ENCODE data around the gene SFT2D2.
"Not testable (repeated sequence)": the region's sequence is repeated elsewhere in the genome, so short reads cannot be mapped to it uniquely, and the experiment has no call there.

Gene SFT2D2

DNA sequence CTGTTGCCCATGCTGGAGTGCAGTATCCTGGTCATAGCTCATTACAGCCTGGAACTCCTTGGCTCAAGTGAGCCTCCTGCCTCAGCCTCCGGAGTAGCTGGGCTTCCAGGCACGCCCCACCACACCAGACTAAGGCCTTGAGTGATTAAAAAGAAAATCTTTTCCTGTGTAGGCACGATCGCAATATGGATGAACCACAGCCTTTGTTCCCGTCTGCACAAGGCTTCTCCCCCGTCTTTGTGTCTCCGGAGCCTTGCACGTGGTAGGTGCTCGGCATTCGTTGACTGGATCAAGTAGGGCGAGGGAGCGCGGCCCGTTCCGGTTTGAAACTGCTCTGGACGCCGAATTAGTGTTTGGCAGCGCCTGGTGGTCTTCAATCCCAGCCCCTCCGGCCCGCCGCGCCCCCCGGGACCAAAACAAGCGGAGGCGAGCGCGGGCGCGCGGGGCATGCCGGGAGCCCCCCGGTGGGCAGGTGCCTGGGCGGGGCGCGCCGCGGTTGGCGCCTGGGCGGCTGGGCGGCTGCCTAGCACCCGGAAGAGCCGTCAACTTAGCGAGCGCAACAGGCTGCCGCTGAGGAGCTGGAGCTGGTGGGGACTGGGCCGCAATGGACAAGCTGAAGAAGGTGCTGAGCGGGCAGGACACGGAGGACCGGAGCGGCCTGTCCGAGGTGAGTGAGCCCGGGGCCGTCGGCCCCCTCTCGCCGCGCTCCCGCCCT lies at the start of gene SFT2D2:
SFT2D2 (plus strand) TSS at position 529 of the 715 bp plus-strand sequence; CDS start at position 605, 76 bp downstream.
- DNase-seq (ENCODE audit: low spot score): peak; percentile 87

DNA sequence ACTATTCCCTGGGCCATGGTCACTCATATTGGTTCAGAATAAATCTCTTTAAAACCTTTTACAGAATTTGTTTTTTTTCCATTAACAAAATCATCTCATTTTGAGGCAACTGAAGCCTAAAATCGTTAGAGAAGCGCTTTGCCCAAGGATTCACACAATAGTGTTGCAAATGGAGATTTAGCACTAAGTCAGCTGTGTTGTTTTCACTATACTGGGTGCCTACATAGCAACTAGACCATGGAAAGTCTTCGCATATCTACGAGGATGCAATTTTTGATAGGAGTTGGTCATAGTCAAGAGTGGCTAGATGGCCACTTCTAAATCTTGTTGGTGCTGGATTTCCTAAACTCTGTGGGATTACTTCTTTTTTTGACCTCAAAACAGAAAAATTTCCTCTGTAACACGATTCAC lies 47.6 kb upstream of the SFT2D2 start:
- no peak for DNase-seq (ENCODE audit: low spot score)

DNA sequence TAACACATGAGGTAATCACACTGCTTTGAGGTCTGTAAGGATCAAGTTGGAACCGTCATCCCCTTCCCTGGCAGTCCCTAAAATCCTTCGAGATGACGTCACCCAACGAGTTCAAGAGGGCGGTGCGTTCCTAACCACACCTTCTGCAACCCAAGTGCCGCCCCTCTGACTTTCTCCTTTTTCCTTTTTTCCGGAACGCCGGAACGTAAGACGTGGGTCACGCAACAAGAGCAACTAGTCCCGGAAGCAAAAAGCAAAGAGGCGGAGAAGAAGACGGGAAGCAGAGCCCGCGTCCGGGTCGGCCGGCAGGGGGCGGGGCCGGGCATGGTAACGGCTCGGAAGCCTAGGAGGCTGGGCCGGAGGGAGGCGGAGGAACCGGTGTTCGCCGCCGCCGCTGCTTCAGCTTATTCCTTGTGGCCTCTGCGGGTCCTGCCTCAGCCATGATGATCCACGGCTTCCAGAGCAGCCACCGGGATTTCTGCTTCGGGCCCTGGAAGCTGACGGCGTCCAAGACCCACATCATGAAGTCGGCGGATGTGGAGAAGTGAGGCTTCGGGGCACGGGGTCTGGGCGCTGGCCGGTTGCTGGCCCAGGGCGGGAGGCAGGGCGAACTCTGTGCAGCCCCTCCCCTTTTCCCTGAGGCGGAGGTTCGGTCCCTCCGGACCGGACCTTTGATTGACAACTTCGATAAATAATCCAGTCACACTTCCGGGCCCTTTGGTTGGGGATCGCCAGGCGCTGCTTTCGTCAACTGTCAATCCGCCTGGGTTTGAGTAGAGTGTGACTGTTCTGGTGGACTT lies 47.0 kb upstream of the SFT2D2 start, which contains the start of gene TIPRL:
TIPRL (plus strand) TSS at position 325 of the 800 bp plus-strand sequence; CDS start at position 441, 116 bp downstream.
- DNase-seq (ENCODE audit: low spot score): peak; percentile 97

DNA sequence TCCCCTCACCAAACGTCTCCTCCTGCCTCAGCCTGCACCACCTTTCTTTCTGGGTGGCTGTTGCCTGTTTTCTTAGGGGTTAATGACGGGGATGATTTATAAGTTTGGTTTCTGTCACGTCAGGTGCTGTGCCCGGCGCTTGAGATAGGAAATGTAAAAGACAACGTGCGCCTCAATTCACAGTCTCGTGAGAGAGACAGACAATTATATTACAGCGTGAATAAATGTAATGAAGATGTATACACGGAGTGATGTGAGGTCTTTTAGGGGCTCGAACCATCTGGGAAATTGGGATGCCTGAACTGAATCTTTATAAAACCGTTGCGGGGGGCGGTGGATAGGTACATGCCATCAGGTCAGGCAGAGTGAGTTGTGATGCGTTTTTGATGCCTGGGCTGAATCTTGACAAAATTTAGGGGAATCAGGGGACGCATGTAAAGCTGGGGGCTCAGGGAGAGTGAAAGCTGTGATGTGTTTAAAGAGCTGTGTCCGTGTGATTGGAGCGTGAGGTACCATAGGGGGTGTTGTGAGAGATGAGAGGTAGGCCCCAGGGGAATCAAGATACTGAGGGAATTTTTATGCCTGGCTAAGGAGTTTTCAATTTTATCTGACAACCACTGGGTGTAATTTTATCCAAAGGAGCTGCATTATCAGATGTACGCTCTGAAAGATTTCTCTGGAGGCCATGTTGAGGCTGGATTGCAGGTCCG lies 46.2 kb upstream of the SFT2D2 start:
- no peak for DNase-seq (ENCODE audit: low spot score)

DNA sequence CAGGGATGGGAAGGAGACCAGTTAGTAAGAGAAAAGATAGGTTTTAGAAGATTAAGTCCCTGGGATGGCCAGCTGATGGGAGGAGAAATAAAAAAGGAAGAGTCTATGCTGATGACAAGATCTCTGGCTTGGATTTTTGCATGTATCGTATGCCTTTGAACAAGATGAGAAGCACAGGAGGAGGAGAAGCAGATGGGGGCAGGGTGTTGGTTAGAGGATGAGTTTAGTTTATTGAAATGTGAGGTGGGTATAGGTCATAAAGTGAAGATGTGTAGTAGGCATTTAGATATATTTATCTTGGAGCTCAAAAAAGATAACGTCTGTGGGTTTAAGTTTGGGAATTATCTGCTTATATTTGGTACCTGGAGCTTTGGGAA lies 45.7 kb upstream of the SFT2D2 start:
- DNase-seq (ENCODE audit: low spot score): no peak

DNA sequence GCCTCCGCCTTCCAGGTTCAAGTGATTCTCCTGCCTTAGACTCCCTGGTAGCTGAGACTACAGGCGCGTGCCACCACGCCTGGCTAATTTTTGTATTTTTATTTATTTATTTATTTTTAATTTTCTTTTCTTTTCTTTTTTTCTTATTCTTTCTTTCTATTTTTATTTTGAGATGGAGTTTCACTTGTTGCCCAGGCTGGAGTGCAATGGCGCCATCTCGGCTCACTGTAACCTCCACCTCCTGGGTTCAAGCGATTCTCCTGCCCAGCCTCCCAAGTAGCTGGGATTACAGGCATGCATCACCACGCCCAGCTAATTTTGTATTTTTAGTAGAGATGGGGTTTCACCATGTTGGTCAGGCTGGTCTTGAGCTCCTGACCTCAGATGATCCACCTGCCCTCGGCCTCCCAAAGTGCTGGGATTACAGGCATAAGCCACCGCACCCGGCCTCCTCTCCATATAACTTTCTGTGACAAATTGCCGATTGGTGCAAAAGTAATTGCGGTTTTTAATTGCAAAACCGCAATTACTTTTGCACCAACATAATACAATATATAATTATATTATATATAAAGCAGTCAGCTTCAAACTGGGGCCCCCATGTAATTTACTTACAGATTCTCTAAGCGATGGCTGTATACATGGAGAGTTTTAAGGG lies 44.6 kb upstream of the SFT2D2 start:
- not testable (repeated sequence) for DNase-seq (ENCODE audit: low spot score)

DNA sequence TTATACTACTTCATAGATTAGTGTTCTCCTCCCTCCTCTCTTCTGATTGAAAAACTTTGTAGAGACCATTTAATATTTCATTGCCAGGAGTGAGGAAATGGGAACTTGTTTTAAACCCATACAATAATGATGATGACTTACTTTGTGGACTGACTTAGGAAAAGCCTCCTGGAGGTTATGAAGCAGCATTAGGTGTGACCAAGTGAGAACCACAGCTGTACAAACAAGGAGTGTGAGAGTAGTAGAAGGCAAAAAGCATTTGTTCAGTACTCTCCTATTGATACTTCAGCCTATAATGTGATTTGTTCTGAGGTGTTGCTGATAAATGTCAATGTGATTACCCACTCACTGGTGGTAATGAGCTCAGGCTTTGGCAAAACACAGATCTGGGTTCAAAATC lies 38.6 kb upstream of the SFT2D2 start:
- no peak for DNase-seq (ENCODE audit: low spot score)

DNA sequence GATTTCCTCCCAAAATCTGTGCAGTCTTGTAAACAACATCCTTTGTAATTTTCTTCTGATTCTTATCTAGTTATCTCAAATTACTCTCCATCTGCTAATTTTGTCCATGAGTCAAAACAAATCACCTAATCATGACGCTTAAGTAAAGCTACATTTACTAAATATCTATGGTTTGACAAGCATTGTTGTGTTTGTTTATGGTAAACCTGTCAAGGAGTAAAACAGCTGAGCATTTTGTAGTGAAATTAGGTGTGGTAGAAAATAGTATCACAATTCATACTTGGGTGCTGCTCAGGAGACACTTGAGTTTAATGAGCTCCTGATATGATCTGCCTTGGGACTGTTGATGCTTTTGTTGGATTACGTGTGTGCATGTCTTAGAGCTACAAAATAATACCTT lies 35.4 kb upstream of the SFT2D2 start:
- no peak for DNase-seq (ENCODE audit: low spot score)

DNA sequence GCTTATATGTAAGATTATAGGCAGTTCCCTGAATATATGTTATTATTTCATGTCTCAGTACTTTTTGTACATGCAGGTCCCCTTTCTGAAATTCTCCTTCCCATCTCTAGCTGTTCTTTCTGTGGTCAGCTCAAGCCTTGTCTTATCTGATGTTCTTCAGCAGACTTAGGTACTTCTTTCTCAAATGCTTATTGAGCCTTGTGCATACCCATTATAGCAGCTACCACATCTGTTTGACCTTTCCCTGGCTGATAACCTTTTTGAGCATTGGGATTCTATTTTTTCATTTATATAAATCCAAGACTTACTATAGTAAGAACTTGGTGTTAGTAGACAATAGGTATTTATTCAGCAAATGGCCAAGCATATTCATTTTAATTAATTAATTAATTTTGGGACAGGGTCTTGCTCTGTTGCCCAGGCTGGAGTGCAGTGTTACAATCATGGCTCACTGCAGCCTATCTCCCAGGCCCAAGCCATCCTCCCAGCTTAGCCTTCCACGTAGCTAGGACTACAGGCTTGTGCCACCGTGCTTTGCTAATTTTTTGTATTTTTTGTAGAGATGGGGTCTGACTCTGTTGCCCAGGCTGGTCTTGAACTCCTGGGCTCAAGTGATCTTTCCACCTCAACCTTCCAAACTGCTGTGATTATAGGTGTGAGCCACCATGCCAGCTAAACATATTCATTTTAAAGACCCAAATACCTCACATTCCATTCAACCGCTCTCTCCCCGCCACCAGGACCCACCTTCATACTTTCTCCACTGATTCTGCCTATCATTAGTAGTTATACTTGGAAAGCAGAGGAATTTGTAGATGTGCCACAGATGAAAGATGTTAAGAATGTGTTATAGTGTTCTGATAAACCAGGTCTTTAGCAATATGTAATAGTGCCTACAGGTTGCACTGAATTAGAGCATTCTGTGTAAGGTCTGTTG lies 30.3 kb upstream of the SFT2D2 start:
- DNase-seq (ENCODE audit: low spot score): no peak

DNA sequence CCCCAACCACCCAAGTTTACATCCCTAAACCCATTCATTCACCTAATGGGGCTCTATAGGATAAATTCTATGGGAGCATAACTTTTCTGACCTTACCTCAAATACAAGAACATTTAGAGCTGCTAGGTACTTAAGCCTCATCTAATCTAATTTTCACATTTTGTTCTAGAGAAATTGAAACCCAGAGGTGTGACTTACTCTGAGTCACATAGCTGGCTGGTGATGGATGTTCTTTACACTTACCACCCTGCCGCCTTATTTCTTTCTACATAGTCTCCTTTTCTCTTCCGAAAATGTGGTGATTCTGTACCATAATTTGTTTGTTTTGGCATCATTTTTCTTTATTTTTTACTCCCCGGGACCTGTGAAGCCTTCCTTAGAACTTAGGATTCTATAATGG lies 26.7 kb upstream of the SFT2D2 start:
- DNase-seq (ENCODE audit: low spot score): no peak

DNA sequence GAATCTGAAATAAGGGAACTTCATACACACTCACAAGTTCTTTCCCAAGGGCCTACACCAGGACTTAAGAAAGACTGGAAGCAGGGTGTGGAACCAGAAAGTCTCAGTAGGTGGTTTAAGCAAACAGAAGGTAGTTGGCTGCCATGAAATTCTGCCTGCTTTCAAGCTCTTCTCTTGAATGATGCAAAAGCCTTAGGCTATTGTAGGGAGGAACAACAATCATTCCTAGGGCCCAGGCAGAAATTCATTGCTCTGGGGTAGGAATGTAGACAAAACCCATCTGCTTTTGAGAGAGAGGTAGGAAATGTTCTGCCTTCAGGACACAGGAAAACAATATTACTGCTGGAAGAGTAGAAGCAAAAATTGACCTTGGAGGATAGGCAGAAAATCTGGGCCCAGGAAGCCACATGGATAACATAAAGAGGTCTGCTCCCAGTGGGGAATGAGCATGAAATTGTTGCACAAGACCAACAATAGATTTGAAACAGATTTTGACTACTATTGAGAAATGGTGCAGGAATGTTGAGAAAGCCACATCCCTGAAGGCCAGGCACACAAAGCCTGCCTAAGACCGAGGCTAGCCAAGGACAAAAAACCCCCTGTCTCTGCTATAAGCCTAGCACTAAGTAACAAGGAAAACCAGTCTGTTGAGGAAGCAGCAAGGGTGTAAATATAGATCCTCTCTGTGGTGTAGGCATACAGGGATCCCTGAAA lies 22.7 kb upstream of the SFT2D2 start:
- no peak for DNase-seq (ENCODE audit: low spot score)

DNA sequence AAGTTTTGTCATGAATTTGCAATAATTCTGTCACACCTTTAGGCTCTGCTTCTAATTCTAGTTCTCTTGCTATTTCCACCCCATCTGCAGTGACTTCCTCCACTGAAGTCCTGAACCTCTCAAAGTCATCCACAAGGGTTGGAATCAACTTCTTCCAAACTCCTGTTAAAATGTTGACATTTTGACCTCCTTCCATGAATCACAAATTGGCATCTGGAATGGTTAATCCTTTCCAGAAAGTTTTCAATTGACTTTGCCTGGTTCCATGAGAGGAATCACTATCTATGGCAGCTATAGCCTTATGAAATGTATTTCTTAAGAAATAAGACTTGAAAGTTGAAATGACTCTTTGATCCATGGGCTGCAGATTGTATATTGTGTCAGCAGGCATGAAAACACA lies 19.7 kb upstream of the SFT2D2 start:
- no peak for DNase-seq (ENCODE audit: low spot score)

DNA sequence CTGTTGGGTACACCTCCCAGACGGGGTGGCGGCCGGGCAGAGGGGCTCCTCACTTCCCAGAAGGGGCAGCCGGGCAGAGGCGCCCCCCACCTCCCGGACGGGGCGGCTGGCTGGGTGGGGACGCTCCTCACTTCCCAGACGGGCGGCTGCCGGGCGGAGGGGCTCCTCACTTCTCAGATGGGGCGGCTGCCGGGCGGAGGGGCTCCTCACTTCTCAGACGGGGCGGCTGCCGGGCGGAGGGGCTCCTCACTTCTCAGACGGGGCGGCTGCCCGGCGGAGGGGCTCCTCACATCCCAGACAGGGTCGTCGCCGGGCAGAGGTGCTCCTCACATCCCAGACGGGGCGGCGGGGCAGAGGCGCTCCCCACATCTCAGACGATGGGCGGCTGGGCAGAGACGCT lies 18.1 kb upstream of the SFT2D2 start:
- not testable (repeated sequence) for DNase-seq (ENCODE audit: low spot score)

DNA sequence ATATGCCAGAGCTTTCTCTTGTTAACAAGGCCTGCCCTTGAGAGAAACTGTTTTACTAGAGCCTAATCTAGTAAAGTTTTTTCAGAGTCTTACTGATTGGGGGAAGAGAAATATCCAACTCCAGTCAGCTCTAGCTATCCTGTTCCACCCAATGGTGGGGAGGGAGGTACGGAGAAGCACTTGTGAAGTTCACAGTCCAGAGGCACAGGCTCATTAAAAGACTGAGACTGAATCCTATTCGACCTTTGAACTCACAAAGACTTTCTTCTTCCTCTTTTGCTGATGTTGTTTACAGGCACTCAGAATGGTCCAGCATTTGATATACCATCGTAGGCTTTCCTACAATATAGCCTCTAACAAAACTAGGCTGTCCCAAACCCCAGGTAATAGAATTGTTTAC lies 15.5 kb upstream of the SFT2D2 start:
- DNase-seq (ENCODE audit: low spot score): no peak

DNA sequence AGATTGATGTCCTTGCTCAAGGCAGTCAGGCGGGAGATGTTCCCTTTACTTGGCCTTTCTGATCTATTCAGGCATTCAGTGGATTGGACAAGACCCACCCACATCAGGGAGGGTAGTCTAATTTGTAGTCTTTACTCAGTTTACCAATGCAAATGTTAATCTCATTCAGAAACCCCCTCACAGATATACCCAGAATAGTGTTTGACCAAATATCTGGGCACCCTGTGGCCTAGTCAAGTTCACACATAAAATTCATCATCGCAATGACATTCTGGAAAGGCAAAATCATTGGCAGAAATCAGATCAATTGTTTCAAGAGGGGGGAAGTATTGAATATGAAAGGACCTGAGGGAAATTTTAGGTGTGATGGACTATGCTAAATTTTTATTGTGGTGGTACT lies 12.5 kb upstream of the SFT2D2 start:
- no peak for DNase-seq (ENCODE audit: low spot score)

DNA sequence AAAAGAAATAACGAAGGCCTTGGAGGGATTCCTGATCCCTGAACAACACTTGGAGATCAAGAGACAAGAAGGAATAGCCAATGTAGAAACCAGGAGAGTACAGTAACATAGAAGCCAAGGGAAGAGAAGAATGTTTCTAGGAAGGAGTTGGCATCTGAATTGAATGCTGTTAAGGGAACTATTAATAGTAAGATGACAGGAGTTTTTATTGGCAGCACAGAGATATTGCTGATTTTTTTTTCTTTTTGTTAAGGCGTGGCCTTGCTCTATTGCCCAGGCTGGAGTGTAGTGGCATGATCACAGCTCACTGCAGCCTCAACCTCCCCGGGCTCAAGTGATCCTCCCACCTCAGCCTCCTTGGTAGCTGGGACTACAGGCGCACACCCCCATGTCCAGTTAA lies 9.6 kb upstream of the SFT2D2 start:
- no peak for DNase-seq (ENCODE audit: low spot score)

DNA sequence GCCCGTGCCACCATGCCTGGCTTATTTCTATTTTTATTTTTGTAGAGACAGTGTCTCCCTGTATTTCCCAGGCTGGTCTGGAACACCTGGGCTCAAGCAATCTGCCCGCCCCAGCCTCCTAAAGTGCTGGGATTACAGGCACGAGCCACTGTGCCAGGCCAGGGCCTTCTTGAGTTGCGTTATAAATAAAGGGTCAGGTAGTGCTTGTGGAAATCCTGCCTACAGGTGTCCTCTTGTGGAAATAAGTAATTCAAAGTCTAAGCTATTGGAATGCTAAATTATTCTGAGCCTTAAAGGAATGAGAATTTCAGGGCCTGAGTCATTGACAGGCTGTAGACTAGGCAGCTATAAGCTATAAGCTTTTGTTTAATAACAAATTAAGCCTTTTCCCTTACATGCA lies 8.1 kb upstream of the SFT2D2 start:
- DNase-seq (ENCODE audit: low spot score): no peak

DNA sequence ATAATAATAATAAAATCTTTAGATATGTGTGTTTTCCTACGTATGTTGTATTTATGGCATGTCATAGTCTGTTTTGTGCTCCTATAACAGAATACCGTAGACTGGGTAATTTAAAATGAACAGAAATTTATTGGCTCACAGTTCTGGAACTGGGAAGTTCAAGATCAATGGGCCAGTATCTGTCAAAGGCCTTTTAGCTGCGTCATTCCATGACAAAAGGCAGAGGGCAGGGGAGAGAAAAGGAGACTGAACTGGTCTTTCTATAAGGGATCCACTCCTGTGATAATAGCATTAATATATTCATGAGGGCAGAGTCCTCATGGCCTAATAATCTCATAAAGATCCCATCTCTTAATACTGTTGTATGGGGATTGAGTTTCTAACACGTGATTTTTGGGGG lies 7.1 kb upstream of the SFT2D2 start:
- no peak for DNase-seq (ENCODE audit: low spot score)

DNA sequence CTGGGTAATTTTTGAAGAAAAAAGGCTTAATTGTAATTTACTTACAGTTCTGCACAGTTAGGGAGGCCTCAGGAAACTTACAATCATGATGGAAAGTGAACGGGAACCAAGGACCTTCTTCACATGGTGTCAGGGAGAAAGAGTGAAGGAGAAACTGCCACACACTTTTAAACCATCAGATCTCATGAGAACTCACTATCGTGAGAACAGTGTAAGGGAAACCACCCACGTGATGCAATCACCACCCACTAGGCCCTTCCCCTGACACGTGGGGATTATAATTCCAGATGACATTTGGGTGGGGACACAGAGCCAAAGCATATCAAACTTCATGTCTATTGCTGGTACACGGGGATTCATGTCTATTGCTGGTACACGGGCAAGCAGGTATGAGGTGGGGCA lies 5.3 kb upstream of the SFT2D2 start:
- DNase-seq (ENCODE audit: low spot score): no peak

DNA sequence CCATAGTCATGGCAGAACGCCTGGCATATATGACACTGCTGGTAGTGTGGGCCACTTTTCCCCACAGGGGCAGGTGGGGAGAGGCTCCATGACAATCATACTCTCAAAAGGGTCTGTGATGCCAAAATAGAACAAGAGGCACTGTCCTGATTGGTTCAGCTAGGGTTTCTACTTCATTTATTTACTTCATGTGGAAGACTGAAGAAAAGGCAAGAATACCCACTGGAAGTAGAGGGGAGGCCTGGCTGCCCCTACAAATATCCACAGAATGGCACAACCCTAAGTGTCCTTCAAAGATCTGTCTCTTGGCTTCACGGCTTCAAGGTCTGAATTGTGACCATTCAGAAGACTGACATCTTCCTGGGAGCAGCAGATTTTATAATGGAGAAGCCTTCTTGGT lies 4.5 kb upstream of the SFT2D2 start:
- no peak for DNase-seq (ENCODE audit: low spot score)

DNA sequence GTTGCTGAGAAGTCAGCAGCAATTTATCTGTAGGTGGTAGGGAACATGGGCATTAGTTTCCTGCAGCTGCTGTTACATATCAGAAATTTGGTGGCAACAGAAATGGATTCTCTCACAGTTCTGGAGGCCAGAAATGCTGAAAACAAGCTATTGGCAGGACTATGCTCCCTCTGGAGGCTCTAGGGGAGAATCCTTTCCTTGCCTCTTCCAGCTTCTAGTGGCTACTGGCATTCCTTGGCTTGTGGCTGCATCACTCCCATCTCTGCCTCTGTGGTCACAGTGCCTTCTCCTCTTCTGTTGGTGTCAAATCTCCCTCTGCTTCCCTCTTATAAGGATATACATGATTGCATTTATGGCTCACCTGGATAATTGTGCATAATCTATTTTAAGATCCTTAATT lies 2.5 kb upstream of the SFT2D2 start:
- DNase-seq (ENCODE audit: low spot score): no peak

All from ecto neural progenitor cell (in vitro differentiated cells).